ENCODE results near the gene INS. TPM values are rescaled to one million over a fixed set of nuclear protein-coding genes. Genes with fewer than 3 reads are reported as not detected.
A peak's percentile ranks its signal among the peaks of the same experiment; 100 is the strongest.

Gene INS
- total and polyA plus RNA-seq, 3 experiments from 2014 or later, result not detected

- peaks cover 7% of the 10 kb centered on the region for H3K27me3 ChIP-seq (ENCODE audit: insufficient read depth, low read length, poor library complexity, severe bottlenecking)
- Mint-ChIP-seq H3K4me1 (peaks cover 7 to 11% (median 10%) of the 10 kb centered on the region in 3 donors), H3K9me3 (peaks cover 0 to 3% (median 0%) of the 10 kb centered on the region in 5 donors), H3K4me3 (no peak overlapping the region), H3K27me3 (peaks cover 0 to 1% of the 10 kb centered on the region in 2 donors), H3K36me3 (no peaks in the 10 kb centered on the region), H3K27ac (peak overlapping the region in 2 of 8 donors; percentile 20 to 39)
- DNase-seq, result peak in 1 of 5 donors; percentile 2
- ChIA-PET CTCF (interaction anchor here (1.0 to 5.4 kb wide), 3 partner anchors 104 to 330 kb away, joined by 3 to 58 read pairs (median 13); no protein-coding TSS in a partner anchor), POLR2A (no interaction called here)
- peaks cover 6% of the 10 kb centered on the region for H3K4me1 ChIP-seq (ENCODE audit: insufficient read depth, low read length)
- H3K9me3 ChIP-seq (ENCODE audit: low read length), result no peaks in the 10 kb centered on the region
- no peaks in the 10 kb centered on the region for H3K36me3 ChIP-seq (ENCODE audit: insufficient read depth, low read length)
- no peak overlapping the region for H3K4me3 ChIP-seq (ENCODE audit: low read length)
- H3K27ac ChIP-seq (ENCODE audit: low read depth, low read length), result no peak overlapping the region
These were observed 40.0 kb upstream of the INS start for GRCh38 chr11:2200957-2201519.

- CTCF ChIA-PET, result interaction anchor here (1.0 to 5.4 kb wide), 3 partner anchors 69 to 220 kb away, joined by 3 to 58 read pairs (median 13); partner anchors contain the start of gene ASCL2
- Histone ChIP-seq H3K27me3 (ENCODE audit: insufficient read depth, low read length, poor library complexity, severe bottlenecking) (peaks cover 7% of the 10 kb centered on the region), H3K4me3 (ENCODE audit: low read length) (no peak overlapping the region), H3K4me1 (ENCODE audit: insufficient read depth, low read length) (peaks cover 6% of the 10 kb centered on the region), H3K36me3 (ENCODE audit: insufficient read depth, low read length) (no peaks in the 10 kb centered on the region), H3K9me3 (ENCODE audit: low read length) (no peaks in the 10 kb centered on the region), H3K27ac (ENCODE audit: low read depth, low read length) (no peak overlapping the region)
- Mint-ChIP-seq H3K36me3 (no peaks in the 10 kb centered on the region), H3K27me3 (peaks cover 0 to 1% of the 10 kb centered on the region in 2 donors), H3K4me1 (peaks cover 7 to 13% (median 11%) of the 10 kb centered on the region in 3 donors), H3K4me3 (no peak overlapping the region), H3K9me3 (peaks cover 0 to 3% (median 0%) of the 10 kb centered on the region in 5 donors), H3K27ac (no peak overlapping the region)
- DNase-seq, result peak in 1 of 5 donors; percentile 28
- POLR2A ChIA-PET, result no interaction called here
These were observed 39.5 kb upstream of the INS start for GRCh38 chr11:2200536-2200935.

GRCh38 chr11:2199466-2200341, 38.7 kb upstream of the INS start:
- H3K27ac Mint-ChIP-seq, result no peak overlapping the region
- H3K27ac ChIP-seq (ENCODE audit: low read depth, low read length), result no peak overlapping the region
- peaks cover 6% of the 10 kb centered on the region for H3K4me1 ChIP-seq (ENCODE audit: insufficient read depth, low read length)
- H3K36me3 ChIP-seq (ENCODE audit: insufficient read depth, low read length), result no peaks in the 10 kb centered on the region
- H3K4me1 Mint-ChIP-seq, result peaks cover 7 to 13% (median 12%) of the 10 kb centered on the region in 3 donors
- H3K27me3 ChIP-seq (ENCODE audit: insufficient read depth, low read length, poor library complexity, severe bottlenecking), result peaks cover 7% of the 10 kb centered on the region
- H3K9me3 Mint-ChIP-seq, result peaks cover 0 to 3% (median 0%) of the 10 kb centered on the region in 5 donors
- ChIA-PET CTCF (interaction anchor here (1.0 to 5.4 kb wide), 3 partner anchors 70 to 221 kb away, joined by 3 to 58 read pairs (median 21); partner anchors contain the start of gene ASCL2), POLR2A (no interaction called here)
- H3K4me3 Mint-ChIP-seq, result peak overlapping the region in 1 of 7 donors; percentile 74
- H3K36me3 Mint-ChIP-seq, result no peaks in the 10 kb centered on the region
- peaks cover 0 to 3% of the 10 kb centered on the region in 2 donors for H3K27me3 Mint-ChIP-seq
- DNase-seq, result no peak
- no peaks in the 10 kb centered on the region for H3K9me3 ChIP-seq (ENCODE audit: low read length)
- H3K4me3 ChIP-seq (ENCODE audit: low read length), result no peak overlapping the region

- POLR2A ChIA-PET, result no interaction called here
- CTCF ChIA-PET, result interaction anchor here (0.9 to 5.4 kb wide), 5 partner anchors 95 to 227 kb away, joined by 3 to 58 read pairs (median 5); no protein-coding TSS in a partner anchor
- Mint-ChIP-seq H3K27me3 (peaks cover 0 to 3% of the 10 kb centered on the region in 2 donors), H3K4me1 (peaks cover 7 to 13% (median 12%) of the 10 kb centered on the region in 3 donors), H3K27ac (peak overlapping the region in 1 of 8 donors; percentile 14), H3K36me3 (no peaks in the 10 kb centered on the region), H3K9me3 (peaks cover 0 to 3% (median 0%) of the 10 kb centered on the region in 5 donors), H3K4me3 (no peak overlapping the region)
- peaks cover 6% of the 10 kb centered on the region for H3K4me1 ChIP-seq (ENCODE audit: insufficient read depth, low read length)
- no peak for DNase-seq
- no peak overlapping the region for H3K4me3 ChIP-seq (ENCODE audit: low read length)
- H3K27ac ChIP-seq (ENCODE audit: low read depth, low read length), result no peak overlapping the region
- peaks cover 7% of the 10 kb centered on the region for H3K27me3 ChIP-seq (ENCODE audit: insufficient read depth, low read length, poor library complexity, severe bottlenecking)
- no peaks in the 10 kb centered on the region for H3K9me3 ChIP-seq (ENCODE audit: low read length)
- H3K36me3 ChIP-seq (ENCODE audit: insufficient read depth, low read length), result no peaks in the 10 kb centered on the region
These were observed 37.8 kb upstream of the INS start for GRCh38 chr11:2198621-2199365.

- H3K27me3 ChIP-seq (ENCODE audit: insufficient read depth, low read length, poor library complexity, severe bottlenecking), result peaks cover 7% of the 10 kb centered on the region
- H3K9me3 ChIP-seq (ENCODE audit: low read length), result no peaks in the 10 kb centered on the region
- H3K36me3 ChIP-seq (ENCODE audit: insufficient read depth, low read length), result no peaks in the 10 kb centered on the region
- H3K4me1 ChIP-seq (ENCODE audit: insufficient read depth, low read length), result peaks cover 6% of the 10 kb centered on the region
- peaks cover 0 to 3% (median 0%) of the 10 kb centered on the region in 5 donors for H3K9me3 Mint-ChIP-seq
- peaks cover 0 to 3% of the 10 kb centered on the region in 2 donors for H3K27me3 Mint-ChIP-seq
- H3K27ac Mint-ChIP-seq, result no peak overlapping the region
- H3K27ac ChIP-seq (ENCODE audit: low read depth, low read length), result no peak overlapping the region
- no peak overlapping the region for H3K4me3 Mint-ChIP-seq
- ChIA-PET POLR2A (no interaction called here), CTCF (interaction anchor here (0.9 to 5.4 kb wide), 7 partner anchors 11 to 228 kb away, joined by 3 to 58 read pairs (median 4); no protein-coding TSS in a partner anchor)
- no peaks in the 10 kb centered on the region for H3K36me3 Mint-ChIP-seq
- no peak overlapping the region for H3K4me3 ChIP-seq (ENCODE audit: low read length)
- no peak for DNase-seq
- H3K4me1 Mint-ChIP-seq, result peaks cover 7 to 13% (median 12%) of the 10 kb centered on the region in 3 donors
These were observed 36.9 kb upstream of the INS start for GRCh38 chr11:2197771-2198520.

- Histone ChIP-seq H3K4me1 (ENCODE audit: insufficient read depth, low read length) (peaks cover 6% of the 10 kb centered on the region), H3K27ac (ENCODE audit: low read depth, low read length) (no peak overlapping the region), H3K27me3 (ENCODE audit: insufficient read depth, low read length, poor library complexity, severe bottlenecking) (peaks cover 7% of the 10 kb centered on the region), H3K9me3 (ENCODE audit: low read length) (no peaks in the 10 kb centered on the region), H3K4me3 (ENCODE audit: low read length) (no peak overlapping the region), H3K36me3 (ENCODE audit: insufficient read depth, low read length) (no peaks in the 10 kb centered on the region)
- CTCF ChIA-PET, result interaction anchor here (0.9 to 5.4 kb wide), 7 partner anchors 10 to 229 kb away, joined by 3 to 58 read pairs (median 4); no protein-coding TSS in a partner anchor
- peaks cover 7 to 13% (median 12%) of the 10 kb centered on the region in 3 donors for H3K4me1 Mint-ChIP-seq
- peak; percentile 59 to 79 (median 62) for DNase-seq
- peaks cover 0 to 3% (median 0%) of the 10 kb centered on the region in 5 donors for H3K9me3 Mint-ChIP-seq
- H3K27ac Mint-ChIP-seq, result peak overlapping the region in 2 of 8 donors; percentile 5 to 63
- peak overlapping the region in 1 of 7 donors; percentile 24 for H3K4me3 Mint-ChIP-seq
- POLR2A ChIA-PET, result no interaction called here
- no peaks in the 10 kb centered on the region for H3K36me3 Mint-ChIP-seq
- peaks cover 0 to 3% of the 10 kb centered on the region in 2 donors for H3K27me3 Mint-ChIP-seq
These were observed 36.2 kb upstream of the INS start for GRCh38 chr11:2196970-2197770.
